RCC 7860 (cell line): ENCODE results near the gene MCTS1.
"Not testable (repeated sequence)": the region's sequence is repeated elsewhere in the genome, so short reads cannot be mapped to it uniquely, and the experiment has no call there.

ENCODE experiments used
- DNase-seq: peaks from one replicate; pipeline ENCODE4 v3.0.0-alpha.2; 2015; ENCODE audit warnings: low spot score
- FAIRE-seq: peaks from 2 replicates; lab custom pipeline; 2012; peaks lifted over from hg19 to GRCh38; lab: Jason Lieb, UNC

MCTS1 gene

GRCh38 chrX:120625371-120625770 lies 21.5 kb downstream of the MCTS1 start:
- no peak for FAIRE-seq
- DNase-seq, result no peak

GRCh38 chrX:120629667-120630537 lies 26.0 kb downstream of the MCTS1 start, which contains the start of gene C1GALT1C1:
Gene C1GALT1C1 (minus strand): TSS chrX:120630054. CDS start chrX:120627166, 2,888 bp downstream.
- DNase-seq (peak; percentile 89), FAIRE-seq (peak; percentile 29)

- FAIRE-seq (no peak), DNase-seq (no peak)
These were observed 34.7 kb downstream of the MCTS1 start for GRCh38 chrX:120638619-120639018.

- DNase-seq (no peak), FAIRE-seq (no peak)
These were observed 39.0 kb downstream of the MCTS1 start for GRCh38 chrX:120642871-120643270.

GRCh38 chrX:120647127-120647526 lies 43.2 kb downstream of the MCTS1 start:
- no peak for FAIRE-seq
- DNase-seq, result no peak

- not testable (repeated sequence) for DNase-seq, FAIRE-seq
These were observed 48.4 kb downstream of the MCTS1 start for GRCh38 chrX:120652256-120652655.

- FAIRE-seq (no peak), DNase-seq (no peak)
These were observed 49.1 kb downstream of the MCTS1 start for GRCh38 chrX:120653000-120653399.

- no peak for FAIRE-seq
- no peak for DNase-seq
These were observed 56.7 kb downstream of the MCTS1 start for GRCh38 chrX:120660637-120661036.
